H9 (cell line): ENCODE measurements around the gene NPPC. TPM values are rescaled to one million over a fixed set of nuclear protein-coding genes. Genes with fewer than 3 reads are reported as not detected.

Experiments used
- DNase-seq: peaks from one replicate; pipeline ENCODE4 v3.0.0-alpha.2; 2017
- H2AFZ ChIP-seq: one replicate; pipeline ENCODE4 v1.6.1; 2013; ENCODE audit warnings: mild to moderate bottlenecking, low read length, control low read depth, moderate library complexity
- H2AK5ac ChIP-seq: 2 replicates; pipeline ENCODE4 v1.6.1; 2013; ENCODE audit warnings: low read length, control low read depth, mixed read lengths; ENCODE audit not compliant: insufficient read length
- H2BK120ac ChIP-seq: one replicate; pipeline ENCODE4 v1.6.1; 2013; ENCODE audit warnings: low read depth, mild to moderate bottlenecking, low read length, control low read depth, inconsistent platforms; ENCODE audit not compliant: poor library complexity, severe bottlenecking
- H2BK12ac ChIP-seq: 2 replicates; pipeline ENCODE4 v1.6.1; 2013; ENCODE audit warnings: low read length, control low read depth, mixed read lengths, low read depth; ENCODE audit not compliant: insufficient read length
- H2BK15ac ChIP-seq: 2 replicates; pipeline ENCODE4 v1.6.1; 2013; ENCODE audit warnings: low read depth, low read length, control low read depth
- H2BK20ac ChIP-seq: one replicate; pipeline ENCODE4 v1.6.1; 2013; ENCODE audit warnings: low read depth, mild to moderate bottlenecking, low read length, control low read depth, inconsistent platforms; ENCODE audit not compliant: poor library complexity, severe bottlenecking
- H2BK5ac ChIP-seq: 2 replicates; pipeline ENCODE4 v1.6.1; 2013; ENCODE audit warnings: low read length, control low read depth, mixed read lengths; ENCODE audit not compliant: insufficient read length
- H3K14ac ChIP-seq: 2 replicates; pipeline ENCODE4 v1.6.1; 2013; ENCODE audit warnings: low read length, control low read depth; ENCODE audit not compliant: insufficient read depth
- H3K18ac ChIP-seq: 2 replicates; pipeline ENCODE4 v1.6.1; 2013; ENCODE audit warnings: low read depth, mild to moderate bottlenecking, mixed read lengths, low read length, control low read depth; ENCODE audit not compliant: insufficient read length
- H3K23ac ChIP-seq: 2 replicates; pipeline ENCODE4 v1.6.1; 2013; ENCODE audit warnings: low read length, control low read depth, mixed read lengths, low read depth; ENCODE audit not compliant: insufficient read length
- H3K23me2 ChIP-seq: 2 replicates; pipeline ENCODE4 v1.6.1; 2013; ENCODE audit warnings: low read depth, mild to moderate bottlenecking, mixed read lengths, low read length, control low read depth; ENCODE audit not compliant: insufficient read length, poor library complexity, severe bottlenecking
- H3K27ac ChIP-seq: 2 replicates; pipeline ENCODE4 v1.5.1; 2013; ENCODE audit warnings: low read length, control low read depth, mixed read lengths, low read depth; ENCODE audit not compliant: insufficient read length
- H3K27me3 ChIP-seq: 2 replicates; pipeline ENCODE4 v1.6.1; 2013; ENCODE audit warnings: low read length, control low read depth, inconsistent platforms; ENCODE audit not compliant: insufficient read depth
- H3K4ac ChIP-seq: 2 replicates; pipeline ENCODE4 v1.6.1; 2013; ENCODE audit warnings: low read depth, mild to moderate bottlenecking, control low read depth, inconsistent platforms, low read length, moderate library complexity
- H3K4me1 ChIP-seq: 2 replicates; pipeline ENCODE4 v1.6.1; 2013; ENCODE audit warnings: low read length, control low read depth, inconsistent platforms; ENCODE audit not compliant: insufficient read depth
- H3K4me2 ChIP-seq: 2 replicates; pipeline ENCODE4 v1.6.1; 2013; ENCODE audit warnings: low read length, control low read depth, mixed read lengths; ENCODE audit not compliant: insufficient read length, insufficient read depth
- H3K56ac ChIP-seq: 2 replicates; pipeline ENCODE4 v1.6.1; 2013; ENCODE audit warnings: low read depth, mild to moderate bottlenecking, mixed read lengths, low read length, control low read depth; ENCODE audit not compliant: insufficient read length
- H3K79me1 ChIP-seq: 2 replicates; pipeline ENCODE4 v1.6.1; 2013; ENCODE audit warnings: low read depth, mild to moderate bottlenecking, moderate library complexity, low read length, control low read depth, inconsistent platforms; ENCODE audit not compliant: insufficient read depth, poor library complexity, severe bottlenecking
- H3K79me2 ChIP-seq: 2 replicates; pipeline ENCODE4 v1.6.1; 2013; ENCODE audit warnings: low read length, control low read depth, inconsistent platforms; ENCODE audit not compliant: insufficient read depth
- H3K9ac ChIP-seq: 2 replicates; pipeline ENCODE4 v1.6.1; 2013; ENCODE audit warnings: low read length, control low read depth, mixed read lengths; ENCODE audit not compliant: insufficient read length; ENCODE audit errors: extremely low read depth
- H3K9me3 ChIP-seq: one replicate; pipeline ENCODE4 v1.6.1; 2013; ENCODE audit warnings: low read depth, low read length, inconsistent platforms; ENCODE audit not compliant: control insufficient read depth
- H3T11ph ChIP-seq: one replicate; pipeline ENCODE4 v1.6.1; 2013; ENCODE audit warnings: mild to moderate bottlenecking, low read length, control low read depth, inconsistent platforms
- H4K20me1 ChIP-seq: one replicate; pipeline ENCODE4 v1.6.1; 2013; ENCODE audit not compliant: control insufficient read depth, insufficient read length, insufficient read depth
- H4K5ac ChIP-seq: 2 replicates; pipeline ENCODE4 v1.6.1; 2013; ENCODE audit warnings: low read depth, mild to moderate bottlenecking, mixed read lengths, low read length, control low read depth; ENCODE audit not compliant: insufficient read length
- H4K8ac ChIP-seq: replicated peaks from 2 replicates; pipeline ENCODE4 v1.6.1; 2013; ENCODE audit warnings: low read length, control low read depth, mixed read lengths, low read depth; ENCODE audit not compliant: insufficient read length
- H4K91ac ChIP-seq: 2 replicates; pipeline ENCODE4 v1.6.1; 2013; ENCODE audit warnings: low read depth, mild to moderate bottlenecking, moderate library complexity, mixed read lengths, low read length, control low read depth; ENCODE audit not compliant: insufficient read length
- H3K27ac Mint-ChIP-seq, 3 experiments: 2 replicates in 2 of 3; 3 replicates in 1 of 3; pipeline ENCODE4 v1.8.0; 2020 to 2021; ENCODE audit warnings: mixed read lengths in 3 of 3, mild to moderate bottlenecking in 1 of 3, moderate library complexity in 1 of 3
- H3K27me3 Mint-ChIP-seq: 2 replicates; pipeline ENCODE4 v1.8.0; 2021; ENCODE audit warnings: low read depth, mild to moderate bottlenecking, moderate library complexity, mixed read lengths
- H3K36me3 Mint-ChIP-seq, 3 experiments: 2 replicates in 2 of 3; 3 replicates in 1 of 3; pipeline ENCODE4 v1.8.0; 2020 to 2021; ENCODE audit warnings: low read depth in 3 of 3, mixed read lengths in 3 of 3; ENCODE audit not compliant: insufficient read depth in 1 of 3
- H3K4me1 Mint-ChIP-seq, 2 experiments: 2 replicates each; pipeline ENCODE4 v1.8.0; 2020; ENCODE audit warnings: mixed read lengths in 2 of 2
- H3K4me3 Mint-ChIP-seq, 2 experiments: 2 replicates in 1 of 2; 3 replicates in 1 of 2; pipeline ENCODE4 v1.8.0; 2020 to 2021; ENCODE audit warnings: mild to moderate bottlenecking in 2 of 2, mixed read lengths in 2 of 2, moderate library complexity in 1 of 2
- H3K9me3 Mint-ChIP-seq, 2 experiments: 2 replicates in 1 of 2; 3 replicates in 1 of 2; pipeline ENCODE4 v1.8.0; 2020; ENCODE audit warnings: mild to moderate bottlenecking in 2 of 2, mixed read lengths in 2 of 2, moderate library complexity in 1 of 2
- WGBS: extraction: QIAGEN DNeasy Blood & Tissue Kit; methylation state at CpG from one replicate; pipeline ENCODE4 v1.1.7; 2013; ENCODE audit warnings: missing lambda C conversion rate, low lambda C conversion rate, mixed read lengths; ENCODE audit not compliant: insufficient read length; ENCODE audit errors: extremely low coverage; 5-methylcytosine and 5-hydroxymethylcytosine counted together
- total RNA-seq: library from RNA; stranded (reverse); gene quantifications from 2 replicates; pipeline ENCODE4 v1.2.1, GENCODE V29; 2021
- TF ChIP-seq, protein P1 (sequence below): fragments of 200-600 bp; sonication (generic); conservative IDR thresholded peaks from 3 replicates; pipeline ENCODE4 v1.8.0; 2021; ENCODE audit warnings: antibody characterized with exemption, mild to moderate bottlenecking

The NPPC gene
- total RNA-seq, 1 experiment from 2014 or later = 1.1 TPM

DNA sequence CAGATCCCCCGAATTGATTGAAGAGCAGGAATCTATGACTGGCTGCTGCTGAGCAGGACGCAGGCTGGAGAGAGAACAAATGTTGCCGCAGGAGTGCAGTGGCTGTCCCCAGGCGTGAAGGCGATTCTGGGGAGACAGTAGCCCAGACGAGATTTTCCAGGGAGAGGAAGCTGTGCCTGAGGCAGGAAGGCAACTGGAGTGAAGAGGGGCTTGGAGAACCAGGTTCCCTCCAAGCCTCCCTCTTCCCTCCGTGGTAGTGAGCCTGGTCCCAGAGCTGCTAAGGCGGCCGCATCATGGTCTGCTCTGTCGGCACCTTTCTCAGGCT lies 1.3 kb upstream of the NPPC start:
- Histone ChIP-seq H3K79me1 (no peaks in the 10 kb centered on the region), H3K4ac (no peak overlapping the region), H4K5ac (no peak overlapping the region), H4K91ac (no peak overlapping the region), H3K9me3 (no peaks in the 10 kb centered on the region), H3K18ac (no peak overlapping the region), H3K27ac (no peak overlapping the region), H2BK120ac (no peak overlapping the region), H2AFZ (no peak overlapping the region), H2BK20ac (no peak overlapping the region), H3T11ph (no peak overlapping the region), H3K23me2 (peaks cover 21% of the 10 kb centered on the region), H3K14ac (no peak overlapping the region; the same call in 1 of the 2 replicates), H2BK5ac (no peak overlapping the region), H4K20me1 (no peaks in the 10 kb centered on the region), H3K27me3 (peaks cover 22% of the 10 kb centered on the region; the same call in 1 of the 2 replicates), H3K9ac (no peak overlapping the region), H2AK5ac (no peak overlapping the region), H2BK15ac (no peak overlapping the region), H3K79me2 (no peaks in the 10 kb centered on the region), H3K23ac (no peak overlapping the region), H4K8ac (no peak overlapping the region), H3K4me1 (no peaks in the 10 kb centered on the region; the same call in 1 of the 2 replicates), H3K4me2 (peak overlapping the region; percentile 71), H2BK12ac (no peak overlapping the region), H3K56ac (no peak overlapping the region)
- DNase-seq = no peak
- Mint-ChIP-seq H3K27ac (no peak overlapping the region), H3K9me3 (no peaks in the 10 kb centered on the region; a peak in 1 of 5 replicates), H3K27me3 (peaks cover 71% of the 10 kb centered on the region), H3K4me3 (peak overlapping the region; percentile 66 to 83; a peak in 4 of 5 replicates), H3K36me3 (no peaks in the 10 kb centered on the region), H3K4me1 (peaks cover 17 to 24% of the 10 kb centered on the region in 2 experiments)
- WGBS = no CpG with 5 or more reads among the region's 10 CpGs
- TF ChIP-seq, protein P1, sequence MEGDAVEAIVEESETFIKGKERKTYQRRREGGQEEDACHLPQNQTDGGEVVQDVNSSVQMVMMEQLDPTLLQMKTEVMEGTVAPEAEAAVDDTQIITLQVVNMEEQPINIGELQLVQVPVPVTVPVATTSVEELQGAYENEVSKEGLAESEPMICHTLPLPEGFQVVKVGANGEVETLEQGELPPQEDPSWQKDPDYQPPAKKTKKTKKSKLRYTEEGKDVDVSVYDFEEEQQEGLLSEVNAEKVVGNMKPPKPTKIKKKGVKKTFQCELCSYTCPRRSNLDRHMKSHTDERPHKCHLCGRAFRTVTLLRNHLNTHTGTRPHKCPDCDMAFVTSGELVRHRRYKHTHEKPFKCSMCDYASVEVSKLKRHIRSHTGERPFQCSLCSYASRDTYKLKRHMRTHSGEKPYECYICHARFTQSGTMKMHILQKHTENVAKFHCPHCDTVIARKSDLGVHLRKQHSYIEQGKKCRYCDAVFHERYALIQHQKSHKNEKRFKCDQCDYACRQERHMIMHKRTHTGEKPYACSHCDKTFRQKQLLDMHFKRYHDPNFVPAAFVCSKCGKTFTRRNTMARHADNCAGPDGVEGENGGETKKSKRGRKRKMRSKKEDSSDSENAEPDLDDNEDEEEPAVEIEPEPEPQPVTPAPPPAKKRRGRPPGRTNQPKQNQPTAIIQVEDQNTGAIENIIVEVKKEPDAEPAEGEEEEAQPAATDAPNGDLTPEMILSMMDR = no peak
